ENCODE measurements around the gene C2orf72. TPM values are rescaled to one million over a fixed set of nuclear protein-coding genes. Genes with fewer than 3 reads are reported as not detected.

Gene C2orf72
- polyA plus RNA-seq, 2 donors, result 0.28 to 0.47 TPM

- no peaks in the 10 kb centered on the region for H3K4me1 ChIP-seq (ENCODE audit: control insufficient read depth in 2 of 2, insufficient read depth in 2 of 2, low read length in 1 of 2)
- H3K4me3 ChIP-seq (ENCODE audit: low read depth in 1 of 2, low read length in 2 of 2), result no peak overlapping the region
- WGBS, 2 donors, result 69 to 78% methylated on average over 4 of the region's 4 CpGs
- H3K27ac ChIP-seq (ENCODE audit: low read depth in 2 of 2, low read length in 1 of 2), result no peak overlapping the region
- no peaks in the 10 kb centered on the region for H3K27me3 ChIP-seq (ENCODE audit: control insufficient read depth in 1 of 2, insufficient read depth in 2 of 2, low read length in 2 of 2)
- peaks cover 2 to 4% of the 10 kb centered on the region in 2 donors for H3K9me3 ChIP-seq (ENCODE audit: control insufficient read depth in 2 of 2, insufficient read depth in 1 of 2, low read depth in 1 of 2, low read length in 1 of 2)
- H3K36me3 ChIP-seq (ENCODE audit: control insufficient read depth in 2 of 2, insufficient read depth in 2 of 2, low read length in 1 of 2), result peaks cover 6% of the 10 kb centered on the region in 2 donors
Observed at GRCh38 chr2:231094736-231095346, 57.5 kb downstream of the C2orf72 start.

Other genes with a start within 250 kb of the C2orf72 start
- gene ITM2C, start 172.6 kb upstream of the C2orf72 start, polyA plus RNA-seq, result 10 to 100 TPM in 1 of 2 donors, 1 to 10 TPM in 1; 4.2 to 14.8 TPM
- under 1 TPM; 0.28 to 0.88 TPM for gene GPR55, start 112.3 kb upstream of the C2orf72 start, polyA plus RNA-seq
- not detected for gene SPATA3, start 41.4 kb upstream of the C2orf72 start, polyA plus RNA-seq
- gene PSMD1, start 19.3 kb downstream of the C2orf72 start, polyA plus RNA-seq, result 10 to 100 TPM; 18.0 to 38.6 TPM
- 1 to 10 TPM in 1 of 2 donors, under 1 TPM in 1; 0.49 to 1.3 TPM for gene HTR2B, start 87.5 kb downstream of the C2orf72 start, polyA plus RNA-seq
- gene ARMC9, start 161.1 kb downstream of the C2orf72 start, polyA plus RNA-seq, result 1 to 10 TPM; 2.9 to 3.6 TPM